HG02571 (cell line): ENCODE data around the gene SPC24.
A peak's percentile ranks its signal among the peaks of the same experiment; 100 is the strongest.

ENCODE experiments used
- ATAC-seq: cut with Tn5 transposase; IDR thresholded peaks from one replicate; pipeline ENCODE4 v1.9.1; 2021; ENCODE audit warnings: mild to moderate bottlenecking, moderate library complexity; ENCODE audit not compliant: unreplicated experiment

SPC24 gene

DNA sequence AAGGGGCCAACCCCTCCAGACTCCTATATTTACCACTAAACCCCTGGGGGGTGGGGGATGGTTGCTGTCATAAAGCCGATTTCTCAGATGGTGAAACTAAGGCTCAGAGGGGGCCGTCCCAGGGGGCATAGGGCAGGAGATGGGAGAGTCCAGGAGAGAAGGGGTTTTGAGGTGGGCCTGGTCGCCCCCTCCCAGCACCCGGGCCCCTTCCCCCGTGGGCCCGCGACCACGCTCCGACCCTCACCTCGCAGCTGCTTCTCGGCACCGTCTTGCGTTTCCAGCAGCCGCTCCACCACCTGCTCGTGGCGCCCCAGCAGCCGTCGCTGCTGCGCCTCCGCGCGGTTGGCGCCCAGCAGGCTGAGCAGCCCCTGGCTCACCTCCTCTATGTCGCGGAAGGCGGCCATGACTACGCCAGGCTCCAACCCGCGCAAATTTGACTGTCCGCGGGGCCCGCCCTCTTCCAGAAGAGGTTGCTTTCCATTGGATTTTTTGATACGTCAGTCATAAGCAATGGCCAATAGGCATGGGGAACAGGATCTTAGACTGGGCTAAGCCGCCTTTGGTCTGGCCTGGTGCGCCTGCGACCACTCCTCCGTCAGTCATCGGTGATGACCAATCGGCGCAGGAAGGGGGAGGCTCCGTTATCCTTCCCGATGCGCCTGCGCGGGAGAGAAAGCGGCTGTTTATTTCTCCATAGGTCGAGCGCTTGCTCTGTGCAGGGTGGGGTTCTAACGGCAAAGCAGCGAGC lies at the start of gene SPC24:
TSS of gene SPC24 (minus strand) at position 410 of the 748 bp plus-strand sequence. CDS start at position 404, 6 bp downstream.
- peak; percentile 95 for ATAC-seq

- ATAC-seq = no peak
These were observed 49.4 kb upstream of the SPC24 start for GRCh38 chr19:11204943-11205349.

GRCh38 chr19:11204076-11204602 lies 48.6 kb upstream of the SPC24 start:
- ATAC-seq = no peak

GRCh38 chr19:11203194-11204075 lies 47.9 kb upstream of the SPC24 start:
- ATAC-seq = no peak

GRCh38 chr19:11202488-11203193 lies 47.1 kb upstream of the SPC24 start:
- no peak for ATAC-seq

DNA sequence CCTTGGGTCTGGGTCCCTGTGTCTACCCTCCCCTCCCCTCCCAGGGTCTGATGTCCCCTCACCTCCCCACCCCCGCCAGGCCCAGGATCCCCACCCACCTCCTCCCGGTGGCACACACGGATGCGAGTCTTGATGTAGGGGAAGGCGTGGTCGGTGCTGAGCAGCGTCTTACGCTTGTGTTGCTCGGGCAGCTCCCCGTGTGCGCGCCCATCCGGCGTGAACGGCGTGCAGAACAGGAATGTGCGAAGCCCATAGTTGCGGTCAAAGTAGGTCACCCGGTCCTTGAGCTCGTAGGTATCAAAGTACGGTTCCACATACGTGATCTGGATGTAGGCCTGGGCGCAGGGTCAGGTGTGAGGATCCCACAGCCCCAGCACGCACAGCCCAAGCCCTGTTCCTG lies 46.2 kb upstream of the SPC24 start:
- no peak for ATAC-seq

DNA sequence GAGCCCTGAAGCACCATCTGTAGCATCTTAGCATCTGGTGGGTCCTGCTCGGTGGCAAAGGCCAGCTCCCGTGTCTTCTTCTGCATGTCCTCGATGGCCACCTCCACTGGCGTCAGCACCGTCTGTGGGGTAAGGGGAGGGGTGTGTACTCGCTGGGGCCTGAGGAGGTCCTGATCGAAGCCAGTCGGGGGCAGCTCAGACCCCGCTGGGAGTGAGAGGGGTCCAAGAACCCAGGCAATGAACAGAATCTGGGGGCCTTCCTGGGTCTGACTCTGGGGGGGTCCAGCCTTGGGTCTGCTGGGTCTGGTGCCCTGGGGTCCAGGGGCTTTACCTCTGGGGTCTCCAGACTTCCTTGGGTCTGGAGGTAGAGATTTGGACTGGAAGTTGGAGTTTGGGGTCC lies 45.3 kb upstream of the SPC24 start:
- ATAC-seq = no peak

DNA sequence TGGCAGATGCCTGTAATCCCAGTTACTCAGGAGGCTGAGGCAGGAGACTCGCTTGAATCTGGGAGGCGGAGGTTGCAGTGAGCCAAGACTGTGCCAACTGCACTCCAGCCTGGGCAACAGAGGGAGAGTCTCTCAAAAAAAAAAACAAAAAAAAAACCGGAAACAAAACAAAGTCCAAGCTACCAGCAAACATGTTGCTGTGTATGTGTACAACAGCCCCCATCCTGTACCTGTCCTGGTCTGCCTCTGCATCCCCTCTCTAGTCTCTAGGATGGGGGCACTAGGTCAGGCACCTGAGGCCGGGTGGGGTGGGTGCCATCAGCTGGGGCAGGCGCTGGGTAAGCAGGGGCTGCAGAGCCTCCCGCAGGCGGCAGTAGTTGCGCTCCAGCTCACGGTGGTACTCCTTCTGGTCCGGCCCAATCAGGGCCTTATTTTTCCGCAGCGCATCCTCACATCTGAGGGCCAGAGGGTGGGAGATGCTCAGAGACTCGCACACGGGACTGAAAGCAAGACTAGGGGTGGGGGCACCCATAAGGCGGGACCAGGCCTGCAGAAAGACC lies 44.5 kb upstream of the SPC24 start:
- no peak for ATAC-seq

GRCh38 chr19:11199517-11199916 lies 43.9 kb upstream of the SPC24 start:
- ATAC-seq = no peak

GRCh38 chr19:11198769-11199424 lies 43.3 kb upstream of the SPC24 start:
- no peak for ATAC-seq

DNA sequence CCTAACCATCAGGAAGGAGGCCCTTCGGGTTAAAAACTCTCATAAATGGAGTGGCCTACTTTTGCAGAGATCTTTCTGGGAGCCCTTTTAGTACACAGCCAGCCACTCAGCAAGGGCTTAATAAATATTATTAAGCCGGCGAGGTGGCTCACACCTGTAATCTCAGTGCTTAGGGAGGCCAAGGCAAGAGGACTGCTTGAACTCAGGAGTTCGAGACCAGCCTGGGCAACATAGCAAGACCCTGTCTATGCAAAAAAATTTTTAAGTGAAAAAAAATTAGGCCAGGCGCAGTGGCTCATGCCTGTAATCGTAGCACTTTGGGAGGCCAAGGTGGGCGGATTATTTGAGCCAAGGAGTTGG lies 42.6 kb upstream of the SPC24 start:
- ATAC-seq = no peak

- ATAC-seq = peak; percentile 76
These were observed 42.0 kb upstream of the SPC24 start, which contains the start of gene KANK2 for GRCh38 chr19:11197291-11198174. Gene KANK2, minus strand, starts transcription at chr19:11197545. Its CDS starts 3,034 bp downstream, at chr19:11194511.

- no peak for ATAC-seq
These were observed 41.1 kb upstream of the SPC24 start for GRCh38 chr19:11196406-11197287.

DNA sequence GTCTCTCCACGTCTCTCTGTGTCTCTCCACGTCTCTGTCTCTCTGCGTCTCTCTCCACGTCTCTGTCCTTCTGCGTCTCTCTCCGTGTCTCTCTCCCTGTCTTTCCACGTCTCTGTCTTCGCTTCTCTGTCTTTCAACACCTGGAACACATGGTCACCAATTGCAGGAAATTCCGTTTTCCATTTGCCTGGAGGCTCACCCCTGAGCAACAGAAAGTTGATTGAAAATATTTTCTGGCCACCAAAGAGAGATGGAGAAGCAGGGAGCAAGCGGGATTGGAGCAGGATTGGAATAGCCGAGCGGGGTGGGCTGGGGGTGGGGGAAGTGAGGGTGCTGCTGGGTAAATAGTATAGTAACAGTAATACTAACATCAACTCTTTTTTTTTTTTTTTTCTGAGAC lies 40.1 kb upstream of the SPC24 start:
- ATAC-seq = no peak

DNA sequence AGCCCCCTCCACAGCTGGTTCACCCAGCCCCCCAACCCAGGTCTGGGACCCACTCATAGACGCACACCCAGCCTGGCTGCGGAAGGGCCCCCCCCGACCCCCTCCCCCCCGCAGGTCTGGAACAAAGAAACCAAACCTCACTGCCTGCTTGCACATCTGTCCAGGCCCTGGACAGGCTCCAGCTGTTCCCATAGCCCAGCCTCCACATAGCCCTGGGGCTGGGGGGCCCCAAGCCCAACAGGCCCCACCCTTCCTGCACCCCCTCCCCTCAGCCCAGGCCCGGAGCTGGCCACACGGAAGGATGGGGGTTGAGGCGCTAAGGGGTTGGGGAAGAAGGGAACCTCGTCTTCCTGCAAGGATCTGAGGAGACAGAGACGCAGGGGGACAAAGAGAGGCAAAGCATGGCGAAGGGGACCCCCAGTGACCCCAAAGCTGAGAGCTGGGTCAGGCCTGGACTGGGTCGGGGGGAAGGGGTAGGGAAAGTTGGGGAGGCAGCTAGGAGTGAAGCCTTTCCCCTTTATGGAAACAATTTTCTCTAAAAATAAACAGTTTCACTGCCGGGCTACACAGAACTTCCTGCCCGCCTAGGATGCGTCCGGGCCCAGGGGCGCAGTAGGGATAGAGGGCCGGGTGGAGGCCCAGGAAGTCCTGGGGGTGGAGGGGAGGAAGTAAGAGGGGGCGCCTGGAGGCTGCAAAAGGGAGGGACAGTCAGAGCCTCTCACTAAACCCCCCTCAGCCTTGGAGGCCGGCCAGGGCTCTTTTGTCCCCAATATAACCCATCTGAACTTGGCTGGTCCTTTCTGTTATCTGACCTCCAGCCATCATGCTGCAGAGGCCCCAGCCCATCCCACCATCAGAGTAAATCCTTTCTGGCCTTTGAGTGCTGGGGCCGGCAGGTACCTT lies 39.3 kb upstream of the SPC24 start:
- no peak for ATAC-seq

DNA sequence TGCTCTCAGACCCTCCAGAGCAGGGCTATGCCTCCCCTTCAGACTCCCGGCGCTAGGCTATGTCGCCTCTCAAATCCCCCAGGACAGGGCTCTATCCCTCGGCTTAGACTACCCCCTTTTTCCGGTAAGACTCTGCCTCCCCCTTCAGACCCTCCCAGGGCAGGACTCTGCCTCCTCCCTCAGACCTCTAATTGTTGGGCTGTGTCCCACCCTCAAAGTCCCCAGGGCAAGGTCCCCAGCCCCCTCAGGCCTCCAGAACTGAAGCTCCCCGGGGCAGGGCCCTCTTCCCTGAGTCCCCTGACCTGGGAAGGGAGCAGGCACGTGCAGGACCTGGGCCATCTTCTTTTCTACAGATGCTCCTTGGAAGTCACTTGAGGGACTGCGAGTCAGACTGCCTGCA lies 38.6 kb upstream of the SPC24 start:
- ATAC-seq = no peak
